ENCODE data around the gene PTPA. TPM values are rescaled to one million over a fixed set of nuclear protein-coding genes. Genes with fewer than 3 reads are reported as not detected.

Gene PTPA
- total and polyA plus RNA-seq, 9 of the 15 experiments (the other 6 are each of a cell fraction or from before 2014, with no cell fraction given) = 1.7 to 121 (median 72.6) TPM

DNA sequence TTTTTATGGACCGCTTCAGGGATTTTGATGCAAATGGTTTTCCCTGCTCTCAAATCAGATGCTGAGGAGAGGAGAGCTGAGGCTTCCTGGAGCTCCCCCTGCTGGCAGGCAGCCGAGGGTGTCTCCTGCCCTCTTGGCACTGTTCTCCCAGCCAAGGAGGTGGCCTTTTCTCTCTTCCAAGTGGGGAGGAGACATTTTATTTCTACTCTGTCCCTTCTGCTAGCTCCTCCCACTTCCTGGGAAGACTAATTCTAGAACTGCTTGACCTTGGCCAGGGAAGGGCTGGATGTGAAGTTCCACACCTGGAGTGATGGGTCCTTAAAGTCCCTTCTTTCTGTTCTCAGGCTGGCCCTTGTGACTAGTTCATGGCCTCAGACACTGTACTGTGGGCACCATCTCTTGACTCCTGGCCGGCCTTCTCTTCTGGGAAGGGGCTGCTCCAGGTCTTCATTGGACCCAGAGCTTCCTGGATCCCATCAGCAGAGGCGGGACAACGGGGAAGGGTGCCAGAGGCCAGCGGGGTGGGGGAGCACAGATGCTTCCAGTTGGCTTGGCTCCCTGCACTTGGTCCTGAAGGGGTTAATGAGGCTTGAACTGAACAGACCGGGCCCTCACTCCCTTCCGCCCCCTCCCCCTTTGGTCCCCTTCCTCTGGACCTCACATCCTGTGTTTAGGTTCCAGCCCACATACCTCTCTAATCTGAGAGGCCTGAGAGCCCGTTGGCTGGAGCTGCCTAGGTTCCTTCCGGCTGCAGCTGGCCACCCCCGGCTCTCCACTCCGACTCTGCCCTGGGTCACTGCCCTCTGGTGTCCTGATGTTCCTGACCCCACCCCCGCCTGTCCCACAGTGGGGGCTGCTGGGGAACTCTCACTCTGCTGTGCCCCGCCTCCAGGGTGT, 32.1 kb downstream of the PTPA start (continued):
- TF ChIP-seq RCOR1 (IDR thresholded peaks at IDR 0.05; ENCODE audit: borderline replicate concordance in 1 of 2, low read depth in 2 of 2, low read length in 2 of 2) (peak in 1 of 2 experiments; percentile 60; a peak in 2 of 4 replicates), RBM25 (IDR thresholded peaks at IDR 0.05; ENCODE audit: low read depth, low read length, severe bottlenecking) (no peak), CTCFL (IDR thresholded peaks at IDR 0.05; ENCODE audit: borderline replicate concordance, insufficient read depth, low read depth, low read length, poor library complexity, severe bottlenecking) (peak; percentile 45), ZBTB17 (CRISPR knock-in tag; IDR thresholded peaks at IDR 0.05) (no peak), NFIC (IDR thresholded peaks at IDR 0.05) (0 out of 2 replicates have a peak, but pooled peaks have one; percentile 24), L3MBTL2 (IDR thresholded peaks at IDR 0.05) (no peak), XRCC5 (IDR thresholded peaks at IDR 0.05; ENCODE audit: low read depth, low read length) (peak; percentile 76; the same call in 1 of the 2 replicates), CREM (IDR thresholded peaks at IDR 0.05; ENCODE audit: low read depth) (peak; percentile 13; the same call in 1 of the 2 replicates), NFATC3 (IDR thresholded peaks at IDR 0.05) (no peak), MCM2 (IDR thresholded peaks at IDR 0.05; ENCODE audit: low read depth) (no peak), ZBTB7A (IDR thresholded peaks at IDR 0.05; ENCODE audit: borderline replicate concordance, control insufficient read depth, low read depth, low read length) (0 out of 2 replicates have a peak, but pooled peaks have one; percentile 8)
- TF ChIP-seq, protein P1, sequence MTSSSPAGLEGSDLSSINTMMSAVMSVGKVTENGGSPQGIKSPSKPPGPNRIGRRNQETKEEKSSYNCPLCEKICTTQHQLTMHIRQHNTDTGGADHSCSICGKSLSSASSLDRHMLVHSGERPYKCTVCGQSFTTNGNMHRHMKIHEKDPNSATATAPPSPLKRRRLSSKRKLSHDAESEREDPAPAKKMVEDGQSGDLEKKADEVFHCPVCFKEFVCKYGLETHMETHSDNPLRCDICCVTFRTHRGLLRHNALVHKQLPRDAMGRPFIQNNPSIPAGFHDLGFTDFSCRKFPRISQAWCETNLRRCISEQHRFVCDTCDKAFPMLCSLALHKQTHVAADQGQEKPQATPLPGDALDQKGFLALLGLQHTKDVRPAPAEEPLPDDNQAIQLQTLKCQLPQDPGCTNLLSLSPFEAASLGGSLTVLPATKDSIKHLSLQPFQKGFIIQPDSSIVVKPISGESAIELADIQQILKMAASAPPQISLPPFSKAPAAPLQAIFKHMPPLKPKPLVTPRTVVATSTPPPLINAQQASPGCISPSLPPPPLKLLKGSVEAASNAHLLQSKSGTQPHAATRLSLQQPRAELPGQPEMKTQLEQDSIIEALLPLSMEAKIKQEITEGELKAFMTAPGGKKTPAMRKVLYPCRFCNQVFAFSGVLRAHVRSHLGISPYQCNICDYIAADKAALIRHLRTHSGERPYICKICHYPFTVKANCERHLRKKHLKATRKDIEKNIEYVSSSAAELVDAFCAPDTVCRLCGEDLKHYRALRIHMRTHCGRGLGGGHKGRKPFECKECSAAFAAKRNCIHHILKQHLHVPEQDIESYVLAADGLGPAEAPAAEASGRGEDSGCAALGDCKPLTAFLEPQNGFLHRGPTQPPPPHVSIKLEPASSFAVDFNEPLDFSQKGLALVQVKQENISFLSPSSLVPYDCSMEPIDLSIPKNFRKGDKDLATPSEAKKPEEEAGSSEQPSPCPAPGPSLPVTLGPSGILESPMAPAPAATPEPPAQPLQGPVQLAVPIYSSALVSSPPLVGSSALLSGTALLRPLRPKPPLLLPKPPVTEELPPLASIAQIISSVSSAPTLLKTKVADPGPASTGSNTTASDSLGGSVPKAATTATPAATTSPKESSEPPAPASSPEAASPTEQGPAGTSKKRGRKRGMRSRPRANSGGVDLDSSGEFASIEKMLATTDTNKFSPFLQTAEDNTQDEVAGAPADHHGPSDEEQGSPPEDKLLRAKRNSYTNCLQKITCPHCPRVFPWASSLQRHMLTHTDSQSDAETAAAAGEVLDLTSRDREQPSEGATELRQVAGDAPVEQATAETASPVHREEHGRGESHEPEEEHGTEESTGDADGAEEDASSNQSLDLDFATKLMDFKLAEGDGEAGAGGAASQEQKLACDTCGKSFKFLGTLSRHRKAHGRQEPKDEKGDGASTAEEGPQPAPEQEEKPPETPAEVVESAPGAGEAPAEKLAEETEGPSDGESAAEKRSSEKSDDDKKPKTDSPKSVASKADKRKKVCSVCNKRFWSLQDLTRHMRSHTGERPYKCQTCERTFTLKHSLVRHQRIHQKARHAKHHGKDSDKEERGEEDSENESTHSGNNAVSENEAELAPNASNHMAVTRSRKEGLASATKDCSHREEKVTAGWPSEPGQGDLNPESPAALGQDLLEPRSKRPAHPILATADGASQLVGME (CRISPR knock-in tag; IDR thresholded peaks at IDR 0.05) = peak; percentile 67; the same call in 1 of the 2 replicates
- TF ChIP-seq, protein P2, sequence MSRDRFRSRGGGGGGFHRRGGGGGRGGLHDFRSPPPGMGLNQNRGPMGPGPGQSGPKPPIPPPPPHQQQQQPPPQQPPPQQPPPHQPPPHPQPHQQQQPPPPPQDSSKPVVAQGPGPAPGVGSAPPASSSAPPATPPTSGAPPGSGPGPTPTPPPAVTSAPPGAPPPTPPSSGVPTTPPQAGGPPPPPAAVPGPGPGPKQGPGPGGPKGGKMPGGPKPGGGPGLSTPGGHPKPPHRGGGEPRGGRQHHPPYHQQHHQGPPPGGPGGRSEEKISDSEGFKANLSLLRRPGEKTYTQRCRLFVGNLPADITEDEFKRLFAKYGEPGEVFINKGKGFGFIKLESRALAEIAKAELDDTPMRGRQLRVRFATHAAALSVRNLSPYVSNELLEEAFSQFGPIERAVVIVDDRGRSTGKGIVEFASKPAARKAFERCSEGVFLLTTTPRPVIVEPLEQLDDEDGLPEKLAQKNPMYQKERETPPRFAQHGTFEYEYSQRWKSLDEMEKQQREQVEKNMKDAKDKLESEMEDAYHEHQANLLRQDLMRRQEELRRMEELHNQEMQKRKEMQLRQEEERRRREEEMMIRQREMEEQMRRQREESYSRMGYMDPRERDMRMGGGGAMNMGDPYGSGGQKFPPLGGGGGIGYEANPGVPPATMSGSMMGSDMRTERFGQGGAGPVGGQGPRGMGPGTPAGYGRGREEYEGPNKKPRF (IDR thresholded peaks at IDR 0.05; ENCODE audit: low read depth, low read length) = no peak
- TF ChIP-seq, protein P3, sequence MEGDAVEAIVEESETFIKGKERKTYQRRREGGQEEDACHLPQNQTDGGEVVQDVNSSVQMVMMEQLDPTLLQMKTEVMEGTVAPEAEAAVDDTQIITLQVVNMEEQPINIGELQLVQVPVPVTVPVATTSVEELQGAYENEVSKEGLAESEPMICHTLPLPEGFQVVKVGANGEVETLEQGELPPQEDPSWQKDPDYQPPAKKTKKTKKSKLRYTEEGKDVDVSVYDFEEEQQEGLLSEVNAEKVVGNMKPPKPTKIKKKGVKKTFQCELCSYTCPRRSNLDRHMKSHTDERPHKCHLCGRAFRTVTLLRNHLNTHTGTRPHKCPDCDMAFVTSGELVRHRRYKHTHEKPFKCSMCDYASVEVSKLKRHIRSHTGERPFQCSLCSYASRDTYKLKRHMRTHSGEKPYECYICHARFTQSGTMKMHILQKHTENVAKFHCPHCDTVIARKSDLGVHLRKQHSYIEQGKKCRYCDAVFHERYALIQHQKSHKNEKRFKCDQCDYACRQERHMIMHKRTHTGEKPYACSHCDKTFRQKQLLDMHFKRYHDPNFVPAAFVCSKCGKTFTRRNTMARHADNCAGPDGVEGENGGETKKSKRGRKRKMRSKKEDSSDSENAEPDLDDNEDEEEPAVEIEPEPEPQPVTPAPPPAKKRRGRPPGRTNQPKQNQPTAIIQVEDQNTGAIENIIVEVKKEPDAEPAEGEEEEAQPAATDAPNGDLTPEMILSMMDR (IDR thresholded peaks at IDR 0.05 in 2 of 3, conservative IDR thresholded peaks at IDR 0.05 in 1 of 3; ENCODE audit: insufficient read depth in 2 of 3, low read depth in 1 of 3, low read length in 3 of 3) = peak; percentile 83 to 98 (median 88)
